GM19463 (cell line): ENCODE data around the gene MAPK8.
"Not testable (repeated sequence)": the region's sequence is repeated elsewhere in the genome, so short reads cannot be mapped to it uniquely, and the experiment has no call there.

Experiments
- ATAC-seq: cut with Tn5 transposase; IDR thresholded peaks from one replicate; pipeline ENCODE4 v1.9.1; 2021; ENCODE audit warnings: mild to moderate bottlenecking, moderate library complexity; ENCODE audit not compliant: unreplicated experiment

Gene MAPK8

GRCh38 chr10:48414160-48414559 lies 107.7 kb downstream of the MAPK8 start:
- no peak for ATAC-seq

GRCh38 chr10:48414778-48415177 lies 108.3 kb downstream of the MAPK8 start:
- no peak for ATAC-seq

GRCh38 chr10:48416584-48417232 lies 110.2 kb downstream of the MAPK8 start:
- ATAC-seq, result no peak

- ATAC-seq, result no peak
These were observed 110.9 kb downstream of the MAPK8 start for GRCh38 chr10:48417374-48417773.

- no peak for ATAC-seq
These were observed 111.8 kb downstream of the MAPK8 start for GRCh38 chr10:48418189-48418788.

GRCh38 chr10:48419714-48420113 lies 113.2 kb downstream of the MAPK8 start:
- ATAC-seq, result no peak

- ATAC-seq, result not testable (repeated sequence)
These were observed 115.4 kb downstream of the MAPK8 start for GRCh38 chr10:48421862-48422261.

GRCh38 chr10:48423884-48424283 lies 117.4 kb downstream of the MAPK8 start:
- ATAC-seq, result no peak

GRCh38 chr10:48428896-48429295 lies 122.4 kb downstream of the MAPK8 start:
- no peak for ATAC-seq

GRCh38 chr10:48429309-48429708 lies 122.8 kb downstream of the MAPK8 start:
- ATAC-seq, result no peak

GRCh38 chr10:48430402-48430993 lies 124.0 kb downstream of the MAPK8 start:
- ATAC-seq, result no peak

- ATAC-seq, result no peak
These were observed 125.4 kb downstream of the MAPK8 start for GRCh38 chr10:48431871-48432270.

GRCh38 chr10:48437546-48437945 lies 131.1 kb downstream of the MAPK8 start:
- ATAC-seq, result no peak

- ATAC-seq, result no peak
These were observed 132.6 kb downstream of the MAPK8 start for GRCh38 chr10:48439031-48439430.

- no peak for ATAC-seq
These were observed 133.1 kb downstream of the MAPK8 start for GRCh38 chr10:48439581-48440041.

GRCh38 chr10:48440771-48441170 lies 134.3 kb downstream of the MAPK8 start:
- no peak for ATAC-seq

- no peak for ATAC-seq
These were observed 135.8 kb downstream of the MAPK8 start for GRCh38 chr10:48442090-48442808.

GRCh38 chr10:48442809-48443177 lies 136.3 kb downstream of the MAPK8 start:
- ATAC-seq, result no peak

- no peak for ATAC-seq
These were observed 137.8 kb downstream of the MAPK8 start for GRCh38 chr10:48444266-48444665.

- ATAC-seq, result no peak
These were observed 138.7 kb downstream of the MAPK8 start for GRCh38 chr10:48444861-48445841.

- no peak for ATAC-seq
These were observed 139.5 kb downstream of the MAPK8 start for GRCh38 chr10:48445932-48446331.
